WERI-Rb-1 (cell line): ENCODE measurements around the gene ZNF277.

ENCODE experiments used
- DNase-seq: peaks from one replicate; pipeline ENCODE4 v3.0.0-alpha.2; 2020
- H3K27ac ChIP-seq: fragments of 250-450 bp; sonication (Bioruptor Pico); 2 replicates; pipeline ENCODE4 v1.5.1; 2020; ENCODE audit warnings: mild to moderate bottlenecking, moderate library complexity
- H3K27me3 ChIP-seq: fragments of 250-450 bp; sonication (Bioruptor Pico); 2 replicates; pipeline ENCODE4 v1.5.1; 2021; ENCODE audit warnings: mild to moderate bottlenecking, low read depth, moderate library complexity; ENCODE audit not compliant: insufficient read depth, severe bottlenecking
- H3K36me3 ChIP-seq: fragments of 250-450 bp; sonication (Bioruptor Pico); 2 replicates; pipeline ENCODE4 v1.5.1; 2020; ENCODE audit warnings: mild to moderate bottlenecking, moderate library complexity
- H3K4me3 ChIP-seq: 2 replicates; pipeline ENCODE4 v1.5.1; 2011; ENCODE audit warnings: low read depth, mild to moderate bottlenecking, control low read depth, low read length
- H3K9me3 ChIP-seq: fragments of 250-450 bp; sonication (Bioruptor Pico); 2 replicates; pipeline ENCODE4 v1.5.1; 2021; ENCODE audit warnings: mild to moderate bottlenecking, moderate library complexity; ENCODE audit not compliant: severe bottlenecking
- TF ChIP-seq, protein P1 (sequence below): IDR thresholded peaks from 2 replicates; pipeline ENCODE4 v1.5.1; 2011; ENCODE audit warnings: low read depth, mild to moderate bottlenecking, control low read depth, inconsistent platforms, low read length

Gene ZNF277, protein sequence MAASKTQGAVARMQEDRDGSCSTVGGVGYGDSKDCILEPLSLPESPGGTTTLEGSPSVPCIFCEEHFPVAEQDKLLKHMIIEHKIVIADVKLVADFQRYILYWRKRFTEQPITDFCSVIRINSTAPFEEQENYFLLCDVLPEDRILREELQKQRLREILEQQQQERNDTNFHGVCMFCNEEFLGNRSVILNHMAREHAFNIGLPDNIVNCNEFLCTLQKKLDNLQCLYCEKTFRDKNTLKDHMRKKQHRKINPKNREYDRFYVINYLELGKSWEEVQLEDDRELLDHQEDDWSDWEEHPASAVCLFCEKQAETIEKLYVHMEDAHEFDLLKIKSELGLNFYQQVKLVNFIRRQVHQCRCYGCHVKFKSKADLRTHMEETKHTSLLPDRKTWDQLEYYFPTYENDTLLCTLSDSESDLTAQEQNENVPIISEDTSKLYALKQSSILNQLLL

GRCh38 chr7:112206238-112206990 is at the start of gene ZNF277, which contains the start of gene DOCK4:
Gene ZNF277, plus strand, starts transcription at chr7:112206695. Its CDS starts 22 bp downstream, at chr7:112206717.
Gene DOCK4, minus strand, starts transcription at chr7:112206399. Its CDS starts 261 bp downstream, at chr7:112206138.
- peak; percentile 99 for DNase-seq
- H3K9me3 ChIP-seq: no peaks in the 10 kb centered on the region
- H3K27ac ChIP-seq: peak within 1 kb of the TSS; percentile 57
- H3K27me3 ChIP-seq: no peaks in the 10 kb centered on the region
- H3K4me3 ChIP-seq: peak within 1 kb of the TSS; percentile 90
- no peaks in the 10 kb centered on the region for H3K36me3 ChIP-seq
- TF ChIP-seq, protein P1, sequence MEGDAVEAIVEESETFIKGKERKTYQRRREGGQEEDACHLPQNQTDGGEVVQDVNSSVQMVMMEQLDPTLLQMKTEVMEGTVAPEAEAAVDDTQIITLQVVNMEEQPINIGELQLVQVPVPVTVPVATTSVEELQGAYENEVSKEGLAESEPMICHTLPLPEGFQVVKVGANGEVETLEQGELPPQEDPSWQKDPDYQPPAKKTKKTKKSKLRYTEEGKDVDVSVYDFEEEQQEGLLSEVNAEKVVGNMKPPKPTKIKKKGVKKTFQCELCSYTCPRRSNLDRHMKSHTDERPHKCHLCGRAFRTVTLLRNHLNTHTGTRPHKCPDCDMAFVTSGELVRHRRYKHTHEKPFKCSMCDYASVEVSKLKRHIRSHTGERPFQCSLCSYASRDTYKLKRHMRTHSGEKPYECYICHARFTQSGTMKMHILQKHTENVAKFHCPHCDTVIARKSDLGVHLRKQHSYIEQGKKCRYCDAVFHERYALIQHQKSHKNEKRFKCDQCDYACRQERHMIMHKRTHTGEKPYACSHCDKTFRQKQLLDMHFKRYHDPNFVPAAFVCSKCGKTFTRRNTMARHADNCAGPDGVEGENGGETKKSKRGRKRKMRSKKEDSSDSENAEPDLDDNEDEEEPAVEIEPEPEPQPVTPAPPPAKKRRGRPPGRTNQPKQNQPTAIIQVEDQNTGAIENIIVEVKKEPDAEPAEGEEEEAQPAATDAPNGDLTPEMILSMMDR: no peak

DNA sequence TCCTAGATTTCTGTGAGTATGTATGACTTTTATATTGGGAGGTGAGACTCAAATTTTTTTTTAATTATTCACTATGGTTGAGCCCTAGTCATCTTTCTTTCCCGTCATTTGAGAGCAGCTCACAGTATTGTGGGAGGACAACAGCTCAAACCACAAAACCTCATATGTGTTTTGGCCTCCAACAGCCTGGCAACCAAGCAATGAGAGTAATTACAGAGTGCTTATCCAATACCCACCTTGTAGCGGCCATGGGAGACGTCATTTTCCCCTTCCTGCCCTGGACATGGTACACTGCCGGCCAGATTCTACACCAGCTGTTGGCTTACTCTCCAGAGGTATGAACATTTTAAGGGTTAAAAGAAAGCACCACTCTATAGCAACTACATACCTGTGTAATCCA is 49.4 kb upstream of the ZNF277 start:
- H3K4me3 ChIP-seq: no peak overlapping the region
- TF ChIP-seq, protein P1: no peak
- DNase-seq: no peak
- H3K27me3 ChIP-seq: no peaks in the 10 kb centered on the region
- no peaks in the 10 kb centered on the region for H3K9me3 ChIP-seq
- H3K27ac ChIP-seq: no peak overlapping the region
- H3K36me3 ChIP-seq: no peaks in the 10 kb centered on the region

DNA sequence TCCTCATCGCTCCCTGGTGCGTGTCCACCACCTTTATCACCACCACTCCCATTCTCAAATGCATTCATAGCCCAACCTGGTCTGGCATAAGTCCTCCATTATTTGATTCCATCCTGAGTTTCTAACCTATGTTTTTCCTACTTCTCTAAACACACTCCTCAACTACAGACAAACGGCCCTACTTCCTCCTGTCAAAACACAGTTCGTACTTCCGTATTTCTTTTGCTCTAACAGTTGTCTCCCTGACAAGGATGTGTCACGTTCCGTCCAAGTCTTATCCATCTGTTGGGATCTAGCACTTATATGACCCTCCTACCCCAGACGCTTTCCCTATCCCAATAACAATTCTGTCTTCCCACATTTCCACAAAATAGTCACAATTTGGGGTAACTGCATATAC is 47.1 kb upstream of the ZNF277 start:
- TF ChIP-seq, protein P1: no peak
- H3K27ac ChIP-seq: no peak overlapping the region
- no peaks in the 10 kb centered on the region for H3K27me3 ChIP-seq
- no peaks in the 10 kb centered on the region for H3K36me3 ChIP-seq
- DNase-seq: no peak
- no peaks in the 10 kb centered on the region for H3K9me3 ChIP-seq
- H3K4me3 ChIP-seq: no peak overlapping the region

- no peak for DNase-seq
- no peaks in the 10 kb centered on the region for H3K9me3 ChIP-seq
- no peak overlapping the region for H3K4me3 ChIP-seq
- no peak overlapping the region for H3K27ac ChIP-seq
- TF ChIP-seq, protein P1: no peak
- H3K36me3 ChIP-seq: no peaks in the 10 kb centered on the region
- no peaks in the 10 kb centered on the region for H3K27me3 ChIP-seq
Observed at GRCh38 chr7:112160130-112160770, 46.2 kb upstream of the ZNF277 start.

DNA sequence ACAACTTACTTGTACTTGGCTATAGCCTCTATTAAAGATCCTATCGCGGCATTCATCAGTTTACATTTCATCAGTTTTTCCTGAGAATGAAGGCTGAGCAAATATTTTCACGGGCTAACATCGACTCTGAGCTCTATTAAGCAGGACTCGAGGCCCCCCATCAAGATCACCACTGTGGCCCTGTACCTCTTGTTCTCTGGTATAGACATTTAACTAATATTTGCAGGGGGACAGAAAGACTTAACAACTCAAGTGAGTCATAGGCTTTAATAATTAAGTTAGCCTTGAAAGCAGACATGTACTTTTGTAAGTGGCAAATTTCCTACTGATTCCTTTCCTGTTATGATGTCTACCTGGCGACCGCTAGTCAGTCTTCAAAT is 45.7 kb upstream of the ZNF277 start:
- Histone ChIP-seq H3K27me3 (no peaks in the 10 kb centered on the region), H3K36me3 (no peaks in the 10 kb centered on the region), H3K27ac (no peak overlapping the region), H3K9me3 (no peaks in the 10 kb centered on the region), H3K4me3 (no peak overlapping the region)
- TF ChIP-seq, protein P1: no peak
- no peak for DNase-seq
